Keratinocyte (primary cell): ENCODE measurements around the gene ANKS1A.

Experiments
- EZH2 ChIP-seq: IDR thresholded peaks from one replicate; pipeline ENCODE4 v1.6.1; 2012; ENCODE audit warnings: inconsistent platforms, mild to moderate bottlenecking, low read length, moderate library complexity
- TF ChIP-seq, protein P1 (sequence below), 3 experiments: IDR thresholded peaks in 1 of 3; conservative IDR thresholded peaks in 1 of 3; optimal IDR thresholded peaks in 1 of 3; 2 replicates in 2 of 3; 3 replicates in 1 of 3; pipeline versions ENCODE3 to v1.5.1; 2011; ENCODE audit warnings: low read length in 3 of 3, mild to moderate bottlenecking in 3 of 3, moderate library complexity in 2 of 3, control low read depth in 1 of 3, inconsistent platforms in 1 of 3; ENCODE audit not compliant: insufficient read depth in 2 of 3; ENCODE audit errors: extremely low read depth in 1 of 3

DNA sequence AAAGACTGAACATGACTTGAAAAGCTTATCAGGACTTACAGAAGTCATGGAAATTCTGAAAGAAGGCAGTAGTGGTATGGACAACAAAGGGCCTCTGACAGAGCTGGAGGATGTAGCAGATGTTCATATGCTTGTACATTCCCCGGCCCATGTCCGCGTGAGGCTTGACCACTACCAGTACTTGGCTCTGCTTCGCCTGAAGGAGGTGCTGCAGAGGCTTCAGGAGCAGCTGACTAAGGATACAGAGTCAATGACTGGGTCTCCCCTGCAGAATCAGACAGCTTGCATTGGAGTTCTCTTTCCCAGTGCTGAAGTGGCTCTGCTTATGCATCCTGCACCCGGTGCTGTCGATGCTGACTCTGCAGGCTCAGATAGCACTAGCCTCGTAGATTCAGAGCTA lies 30.4 kb upstream of the ANKS1A start:
- TF ChIP-seq EZH2, result no peak
- TF ChIP-seq, protein P1, sequence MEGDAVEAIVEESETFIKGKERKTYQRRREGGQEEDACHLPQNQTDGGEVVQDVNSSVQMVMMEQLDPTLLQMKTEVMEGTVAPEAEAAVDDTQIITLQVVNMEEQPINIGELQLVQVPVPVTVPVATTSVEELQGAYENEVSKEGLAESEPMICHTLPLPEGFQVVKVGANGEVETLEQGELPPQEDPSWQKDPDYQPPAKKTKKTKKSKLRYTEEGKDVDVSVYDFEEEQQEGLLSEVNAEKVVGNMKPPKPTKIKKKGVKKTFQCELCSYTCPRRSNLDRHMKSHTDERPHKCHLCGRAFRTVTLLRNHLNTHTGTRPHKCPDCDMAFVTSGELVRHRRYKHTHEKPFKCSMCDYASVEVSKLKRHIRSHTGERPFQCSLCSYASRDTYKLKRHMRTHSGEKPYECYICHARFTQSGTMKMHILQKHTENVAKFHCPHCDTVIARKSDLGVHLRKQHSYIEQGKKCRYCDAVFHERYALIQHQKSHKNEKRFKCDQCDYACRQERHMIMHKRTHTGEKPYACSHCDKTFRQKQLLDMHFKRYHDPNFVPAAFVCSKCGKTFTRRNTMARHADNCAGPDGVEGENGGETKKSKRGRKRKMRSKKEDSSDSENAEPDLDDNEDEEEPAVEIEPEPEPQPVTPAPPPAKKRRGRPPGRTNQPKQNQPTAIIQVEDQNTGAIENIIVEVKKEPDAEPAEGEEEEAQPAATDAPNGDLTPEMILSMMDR (optimal IDR thresholded peaks at IDR 0.05 in 1 of 3, IDR thresholded peaks at IDR 0.05 in 1 of 3, conservative IDR thresholded peaks at IDR 0.05 in 1 of 3; ENCODE audit: extremely low read depth in 1 of 3, insufficient read depth in 2 of 3, low read length in 3 of 3), result no peak
